ENCODE data around the gene TASOR2. TPM values are rescaled to one million over a fixed set of nuclear protein-coding genes. Genes with fewer than 3 reads are reported as not detected.

The TASOR2 gene
- 23.2 TPM for polyA plus RNA-seq (2012; ENCODE audit: missing spikeins)

- FAIRE-seq: peak; percentile 95
- TF ChIP-seq POLR2A (IDR thresholded peaks at IDR 0.05; ENCODE audit: low read depth, low read length) (peak; percentile 85), TAF1 (IDR thresholded peaks at IDR 0.05; ENCODE audit: borderline replicate concordance, low read depth, low read length) (peak; percentile 66; the same call in 1 of the 2 replicates), POLR2AphosphoS5 (IDR thresholded peaks at IDR 0.05; ENCODE audit: low read depth, low read length) (peak; percentile 74)
- peak; percentile 85 for DNase-seq (ENCODE audit: insufficient read length)
Observed at GRCh38 chr10:5684318-5684970, at the start of gene TASOR2. TSS of gene TASOR2 (plus strand) at chr10:5684838. CDS start at chr10:5720643, 35,805 bp downstream.

DNA sequence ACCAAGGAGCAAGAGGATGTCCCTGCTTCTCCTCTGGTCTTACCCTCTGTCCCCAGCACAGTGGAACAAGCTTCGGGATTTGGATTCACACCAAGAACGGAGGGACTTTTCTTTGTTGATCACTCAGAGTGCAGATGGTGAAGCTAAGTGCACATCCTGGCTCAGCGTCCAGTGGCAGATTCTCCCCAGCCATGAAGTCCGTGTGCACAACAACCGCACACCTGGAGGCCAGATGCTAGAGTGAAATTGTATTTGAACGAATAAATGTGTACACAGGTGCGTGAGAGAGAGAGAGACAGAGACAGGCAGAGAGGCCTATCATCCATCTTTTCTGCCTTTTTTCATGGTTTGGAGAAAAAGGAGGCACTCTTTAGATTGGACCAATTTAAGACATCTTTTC is 49.7 kb upstream of the TASOR2 start:
- FAIRE-seq: no peak
- no peak for DNase-seq (ENCODE audit: insufficient read length)
- TF ChIP-seq POLR2A (IDR thresholded peaks at IDR 0.05; ENCODE audit: low read depth, low read length) (no peak), POLR2AphosphoS5 (IDR thresholded peaks at IDR 0.05; ENCODE audit: low read depth, low read length) (no peak), TAF1 (IDR thresholded peaks at IDR 0.05; ENCODE audit: borderline replicate concordance, low read depth, low read length) (no peak)

GRCh38 chr10:5638494-5638893 is 46.1 kb upstream of the TASOR2 start:
- DNase-seq (ENCODE audit: insufficient read length) (no peak), FAIRE-seq (no peak)
- no peak for TF ChIP-seq TAF1 (IDR thresholded peaks at IDR 0.05; ENCODE audit: borderline replicate concordance, low read depth, low read length)
- no peak for TF ChIP-seq POLR2AphosphoS5 (IDR thresholded peaks at IDR 0.05; ENCODE audit: low read depth, low read length)
- no peak for TF ChIP-seq POLR2A (IDR thresholded peaks at IDR 0.05; ENCODE audit: low read depth, low read length)

GRCh38 chr10:5639066-5639465 is 45.6 kb upstream of the TASOR2 start:
- TF ChIP-seq POLR2A (IDR thresholded peaks at IDR 0.05; ENCODE audit: low read depth, low read length): no peak
- TF ChIP-seq TAF1 (IDR thresholded peaks at IDR 0.05; ENCODE audit: borderline replicate concordance, low read depth, low read length): no peak
- TF ChIP-seq POLR2AphosphoS5 (IDR thresholded peaks at IDR 0.05; ENCODE audit: low read depth, low read length): no peak
- FAIRE-seq: no peak
- DNase-seq (ENCODE audit: insufficient read length): no peak

GRCh38 chr10:5640036-5640435 is 44.6 kb upstream of the TASOR2 start:
- no peak for TF ChIP-seq POLR2AphosphoS5 (IDR thresholded peaks at IDR 0.05; ENCODE audit: low read depth, low read length)
- TF ChIP-seq TAF1 (IDR thresholded peaks at IDR 0.05; ENCODE audit: borderline replicate concordance, low read depth, low read length): no peak
- no peak for TF ChIP-seq POLR2A (IDR thresholded peaks at IDR 0.05; ENCODE audit: low read depth, low read length)
- FAIRE-seq (no peak), DNase-seq (ENCODE audit: insufficient read length) (no peak)

GRCh38 chr10:5640501-5640900 is 44.1 kb upstream of the TASOR2 start:
- no peak for FAIRE-seq
- no peak for TF ChIP-seq POLR2AphosphoS5 (IDR thresholded peaks at IDR 0.05; ENCODE audit: low read depth, low read length)
- TF ChIP-seq POLR2A (IDR thresholded peaks at IDR 0.05; ENCODE audit: low read depth, low read length): no peak
- no peak for TF ChIP-seq TAF1 (IDR thresholded peaks at IDR 0.05; ENCODE audit: borderline replicate concordance, low read depth, low read length)

GRCh38 chr10:5641501-5641900 is 43.1 kb upstream of the TASOR2 start:
- FAIRE-seq (no peak), DNase-seq (ENCODE audit: insufficient read length) (no peak)
- TF ChIP-seq POLR2AphosphoS5 (IDR thresholded peaks at IDR 0.05; ENCODE audit: low read depth, low read length): no peak
- no peak for TF ChIP-seq POLR2A (IDR thresholded peaks at IDR 0.05; ENCODE audit: low read depth, low read length)

More at GRCh38 chr10:5640501-5640900, 44.1 kb upstream of the TASOR2 start:
- no peak for DNase-seq (ENCODE audit: insufficient read length)

DNA sequence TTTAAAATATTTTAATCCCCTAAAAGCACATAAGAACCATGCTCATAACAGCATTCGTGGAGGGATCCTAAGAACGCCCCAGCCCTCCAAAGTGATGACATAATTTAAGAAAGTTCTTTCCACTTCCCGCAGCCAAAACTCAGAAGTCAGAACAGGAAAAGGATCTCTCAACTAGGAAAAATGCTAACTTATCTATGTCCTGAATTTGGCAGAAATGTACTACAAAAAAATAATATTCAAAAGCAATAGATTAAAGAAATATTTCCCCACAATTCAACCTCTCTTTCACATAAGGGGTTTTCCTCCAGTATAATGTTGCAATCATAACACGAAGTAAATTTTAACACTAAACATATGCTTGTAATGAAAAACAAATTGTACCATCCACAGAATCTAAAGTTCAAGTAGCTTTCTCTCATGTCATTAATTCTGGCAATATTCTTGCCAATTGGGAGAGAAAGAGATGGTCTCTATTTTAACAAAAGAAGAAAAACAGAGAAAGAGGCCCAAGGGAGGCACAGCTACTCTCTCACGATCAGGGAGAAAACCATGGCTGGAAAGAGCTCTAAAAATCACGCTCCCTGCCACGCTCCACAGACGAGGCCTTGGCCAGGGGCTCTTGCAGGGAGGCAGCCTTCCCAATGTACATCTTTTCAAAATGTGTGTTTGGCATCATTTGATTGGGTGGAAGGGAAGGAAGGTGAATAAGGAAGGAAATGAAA is 41.1 kb upstream of the TASOR2 start:
- DNase-seq (ENCODE audit: insufficient read length): no peak
- TF ChIP-seq POLR2AphosphoS5 (IDR thresholded peaks at IDR 0.05; ENCODE audit: low read depth, low read length): no peak
- TF ChIP-seq TAF1 (IDR thresholded peaks at IDR 0.05; ENCODE audit: borderline replicate concordance, low read depth, low read length): no peak
- no peak for TF ChIP-seq POLR2A (IDR thresholded peaks at IDR 0.05; ENCODE audit: low read depth, low read length)
- no peak for FAIRE-seq

- FAIRE-seq (no peak), DNase-seq (ENCODE audit: insufficient read length) (no peak)
- TF ChIP-seq POLR2A (IDR thresholded peaks at IDR 0.05; ENCODE audit: low read depth, low read length) (no peak), TAF1 (IDR thresholded peaks at IDR 0.05; ENCODE audit: borderline replicate concordance, low read depth, low read length) (no peak), POLR2AphosphoS5 (IDR thresholded peaks at IDR 0.05; ENCODE audit: low read depth, low read length) (no peak)
Observed at GRCh38 chr10:5644930-5645329, 39.7 kb upstream of the TASOR2 start.

DNA sequence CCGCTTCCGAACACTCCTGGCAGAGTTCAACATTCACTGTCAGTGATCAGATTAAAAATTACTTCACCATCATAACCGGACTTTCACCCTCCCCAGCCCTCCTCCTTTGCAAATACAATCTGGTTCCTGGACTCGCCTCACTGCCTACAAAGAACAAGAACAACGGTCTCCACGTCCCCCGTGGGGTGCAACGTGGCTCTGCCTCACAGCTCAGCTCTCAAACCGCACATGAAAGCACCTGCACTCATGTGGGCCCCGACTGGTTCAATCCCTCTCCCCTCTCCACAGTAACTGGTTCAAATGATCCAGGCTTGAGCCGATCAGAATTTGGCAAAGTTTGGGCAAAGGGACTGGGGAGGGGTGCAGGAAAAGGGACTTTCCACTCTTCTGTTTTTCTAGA is 39.3 kb upstream of the TASOR2 start:
- FAIRE-seq (no peak), DNase-seq (ENCODE audit: insufficient read length) (no peak)
- TF ChIP-seq TAF1 (IDR thresholded peaks at IDR 0.05; ENCODE audit: borderline replicate concordance, low read depth, low read length): no peak
- TF ChIP-seq POLR2AphosphoS5 (IDR thresholded peaks at IDR 0.05; ENCODE audit: low read depth, low read length): no peak
- no peak for TF ChIP-seq POLR2A (IDR thresholded peaks at IDR 0.05; ENCODE audit: low read depth, low read length)

DNA sequence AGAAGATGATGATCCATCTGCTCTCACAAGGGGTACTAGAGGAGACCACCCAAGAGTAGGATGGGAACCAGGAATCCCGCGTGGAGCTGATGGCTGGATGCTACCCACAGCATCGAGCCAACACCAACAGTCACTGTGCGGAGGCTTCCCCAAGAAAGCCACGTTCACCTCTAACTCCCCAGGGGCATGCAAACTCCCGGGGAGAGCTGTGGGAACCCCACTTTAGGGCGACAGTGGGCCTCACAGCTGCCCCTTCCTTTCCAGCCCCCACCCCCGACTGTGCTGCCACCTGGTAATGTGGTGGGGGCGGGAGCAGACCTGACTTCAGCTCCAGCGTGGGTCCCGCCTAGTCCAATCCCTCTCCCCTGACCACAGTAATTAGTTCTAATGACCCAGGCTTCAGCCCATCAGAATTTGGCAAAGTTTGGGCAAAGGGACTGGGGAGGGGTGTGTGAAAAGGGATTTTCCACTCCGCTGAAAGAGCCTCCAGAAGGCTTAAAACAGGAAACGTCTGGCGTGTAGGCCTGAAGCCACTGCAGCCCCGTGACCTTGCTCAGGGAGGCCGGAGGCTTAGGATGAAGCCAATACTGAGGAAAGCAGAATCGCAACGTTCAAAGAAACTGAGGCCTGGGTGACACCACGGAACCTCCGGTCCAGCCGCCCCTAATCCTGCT is 38.6 kb upstream of the TASOR2 start:
- DNase-seq (ENCODE audit: insufficient read length) (no peak), FAIRE-seq (no peak)
- TF ChIP-seq TAF1 (IDR thresholded peaks at IDR 0.05; ENCODE audit: borderline replicate concordance, low read depth, low read length): no peak

All from GM12892 (cell line).